Ascending aorta (tissue), 2 donors: ENCODE results near the gene CYSRT1. TPM values are rescaled to one million over a fixed set of nuclear protein-coding genes. Genes with fewer than 3 reads are reported as not detected.

Experiments
- DNase-seq, 2 donors: peaks; one replicate each; pipeline ENCODE4 v3.0.0-alpha.2; 2019; ENCODE audit warnings: low spot score in 2 of 2
- H3K27ac ChIP-seq, 2 donors: fragments of 200-600 bp; sonication (generic); one replicate each; pipeline ENCODE4 v1.5.1; 2016 to 2017; ENCODE audit warnings: mild to moderate bottlenecking in 1 of 2
- H3K27me3 ChIP-seq: fragments of 200-600 bp; sonication (generic); one replicate; pipeline ENCODE4 v1.5.1; 2017
- H3K36me3 ChIP-seq, 2 donors: fragments of 200-600 bp; sonication (generic); one replicate each; pipeline ENCODE4 v1.5.1; 2016
- H3K4me1 ChIP-seq, 2 donors: fragments of 200-600 bp; sonication (generic); one replicate each; pipeline ENCODE4 v1.5.1; 2016 to 2017; ENCODE audit warnings: mild to moderate bottlenecking in 1 of 2
- H3K4me3 ChIP-seq, 2 donors: fragments of 200-600 bp; sonication (generic); one replicate each; pipeline ENCODE4 v1.5.1; 2016 to 2017; ENCODE audit warnings: mild to moderate bottlenecking in 1 of 2
- H3K9me3 ChIP-seq, 2 donors: fragments of 200-600 bp; sonication (generic); one replicate each; pipeline ENCODE4 v1.5.1; 2016
- intact Hi-C: fragments of 100-400 bp; cut with DNase I; formaldehyde crosslinking; loops from one replicate; pipeline ENCODE4 v1.15.1; 2023
- total RNA-seq: library from RNA; depleted of rRNA; stranded (reverse); fragments of >200 nt; gene quantifications from one replicate; pipeline ENCODE4 v1.1.0, GENCODE V29; 2016
- TF ChIP-seq, protein P1 (sequence below), 3 experiments: fragments of 200-600 bp in 2 of 3; fragments of 450-650 bp in 1 of 3; sonication (generic) in 2 of 3; IDR thresholded peaks; one replicate each; pipeline ENCODE4 v1.5.1; 2016 to 2019; ENCODE audit warnings: antibody characterized with exemption in 3 of 3, mild to moderate bottlenecking in 1 of 3, moderate library complexity in 1 of 3

Gene CYSRT1
- total RNA-seq, 1 donor from 2014 or later, result not detected

DNA sequence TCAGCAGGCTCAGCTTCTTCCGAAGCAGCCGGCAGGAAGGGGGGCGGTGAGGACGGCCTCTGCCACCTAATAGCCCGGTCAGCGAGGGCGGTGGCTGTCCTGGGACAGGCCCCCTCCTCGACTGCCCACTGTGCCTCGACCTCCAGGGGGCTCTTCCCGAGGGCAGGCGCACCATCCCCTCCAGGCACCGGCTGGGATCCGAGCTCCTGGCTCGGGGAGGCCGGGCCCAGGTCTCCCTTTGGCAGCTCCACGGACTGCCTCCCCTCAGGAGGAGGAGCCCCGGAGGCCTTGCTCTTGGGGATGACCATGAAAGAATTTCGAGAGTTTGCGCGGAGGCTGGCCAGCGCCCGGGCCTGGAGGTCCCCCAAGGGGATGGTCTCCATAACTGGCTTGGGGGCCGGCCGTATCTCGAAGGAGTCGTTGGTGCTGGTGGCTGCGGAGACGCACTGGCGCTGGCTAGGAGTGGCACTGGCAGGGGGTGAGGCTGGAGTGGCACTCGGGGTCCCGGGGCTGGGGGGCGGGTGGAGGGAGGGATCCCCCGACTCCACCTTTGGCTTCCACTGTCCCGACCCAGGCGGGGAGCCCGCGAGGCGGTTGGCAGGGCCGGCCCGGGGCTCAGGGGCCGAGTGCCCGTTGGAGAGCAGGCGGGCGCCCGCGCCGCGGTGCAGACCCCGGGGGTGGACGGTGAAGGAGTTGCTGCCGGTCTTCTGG is 25.4 kb upstream of the CYSRT1 start:
- no peak for DNase-seq

GRCh38 chr9:137200311-137201204 is 24.4 kb upstream of the CYSRT1 start, which contains the start of gene TPRN:
TSS of gene TPRN (minus strand) at chr9:137200741. CDS start at chr9:137200711, 30 bp downstream.
- H3K4me3 ChIP-seq, result peak within 1 kb of the TSS; percentile 77 to 80
- no peaks in the 10 kb centered on the region for H3K27me3 ChIP-seq
- peaks cover 20 to 45% of the 10 kb centered on the region in 2 donors for H3K4me1 ChIP-seq
- intact Hi-C loops, result loop anchor here (1.0 to 2.0 kb wide), 5 partner anchors 12 to 409 kb away; partner anchors contain the start of genes ANAPC2, SSNA1 and TMEM141
- H3K9me3 ChIP-seq, result no peaks in the 10 kb centered on the region
- peak within 1 kb of the TSS; percentile 73 to 75 for H3K27ac ChIP-seq
- H3K36me3 ChIP-seq, result no peaks in the 10 kb centered on the region
- TF ChIP-seq, protein P1, sequence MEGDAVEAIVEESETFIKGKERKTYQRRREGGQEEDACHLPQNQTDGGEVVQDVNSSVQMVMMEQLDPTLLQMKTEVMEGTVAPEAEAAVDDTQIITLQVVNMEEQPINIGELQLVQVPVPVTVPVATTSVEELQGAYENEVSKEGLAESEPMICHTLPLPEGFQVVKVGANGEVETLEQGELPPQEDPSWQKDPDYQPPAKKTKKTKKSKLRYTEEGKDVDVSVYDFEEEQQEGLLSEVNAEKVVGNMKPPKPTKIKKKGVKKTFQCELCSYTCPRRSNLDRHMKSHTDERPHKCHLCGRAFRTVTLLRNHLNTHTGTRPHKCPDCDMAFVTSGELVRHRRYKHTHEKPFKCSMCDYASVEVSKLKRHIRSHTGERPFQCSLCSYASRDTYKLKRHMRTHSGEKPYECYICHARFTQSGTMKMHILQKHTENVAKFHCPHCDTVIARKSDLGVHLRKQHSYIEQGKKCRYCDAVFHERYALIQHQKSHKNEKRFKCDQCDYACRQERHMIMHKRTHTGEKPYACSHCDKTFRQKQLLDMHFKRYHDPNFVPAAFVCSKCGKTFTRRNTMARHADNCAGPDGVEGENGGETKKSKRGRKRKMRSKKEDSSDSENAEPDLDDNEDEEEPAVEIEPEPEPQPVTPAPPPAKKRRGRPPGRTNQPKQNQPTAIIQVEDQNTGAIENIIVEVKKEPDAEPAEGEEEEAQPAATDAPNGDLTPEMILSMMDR (IDR thresholded peaks at IDR 0.05), result peak in 1 of 3 experiments; percentile 29
- DNase-seq, result peak; percentile 99 to 100

More for the DNA sequence above, 25.4 kb upstream of the CYSRT1 start:
- TF ChIP-seq, protein P1 (IDR thresholded peaks at IDR 0.05), result no peak
- Histone ChIP-seq H3K4me3 (peak overlapping the region; percentile 53 to 73), H3K36me3 (no peaks in the 10 kb centered on the region), H3K27ac (no peak overlapping the region), H3K27me3 (no peaks in the 10 kb centered on the region), H3K4me1 (peaks cover 17 to 41% of the 10 kb centered on the region in 2 donors), H3K9me3 (no peaks in the 10 kb centered on the region)
- intact Hi-C loops, result loop anchor here (1.0 to 2.0 kb wide), 5 partner anchors 11 to 408 kb away; partner anchors contain the start of genes ANAPC2, SSNA1 and TMEM141

GRCh38 chr9:137201205-137201868 is 23.6 kb upstream of the CYSRT1 start:
- intact Hi-C loops, result loop anchor here (2.0 kb wide), 1 partner anchor 67 kb away; no protein-coding TSS in a partner anchor
- Histone ChIP-seq H3K27me3 (no peaks in the 10 kb centered on the region), H3K36me3 (no peaks in the 10 kb centered on the region), H3K4me1 (peaks cover 28 to 48% of the 10 kb centered on the region in 2 donors), H3K9me3 (no peaks in the 10 kb centered on the region), H3K27ac (peak overlapping the region; percentile 73 to 75), H3K4me3 (peak overlapping the region; percentile 77 to 80)
- DNase-seq, result no peak
- TF ChIP-seq, protein P1 (IDR thresholded peaks at IDR 0.05), result no peak

- intact Hi-C loops, result no loop called here
- no peaks in the 10 kb centered on the region for H3K27me3 ChIP-seq
- no peaks in the 10 kb centered on the region for H3K9me3 ChIP-seq
- TF ChIP-seq, protein P1 (IDR thresholded peaks at IDR 0.05), result no peak
- DNase-seq, result no peak
- peaks cover 30 to 52% of the 10 kb centered on the region in 2 donors for H3K4me1 ChIP-seq
- H3K27ac ChIP-seq, result no peak overlapping the region
- no peak overlapping the region for H3K4me3 ChIP-seq
- no peaks in the 10 kb centered on the region for H3K36me3 ChIP-seq
Measured at GRCh38 chr9:137202966-137203365, 22.0 kb upstream of the CYSRT1 start.

- no peaks in the 10 kb centered on the region for H3K36me3 ChIP-seq
- no peaks in the 10 kb centered on the region for H3K27me3 ChIP-seq
- intact Hi-C loops, result loop anchor here (1.0 kb wide), 2 partner anchors 16 to 37 kb away; partner anchors contain the start of genes ANAPC2, SSNA1 and TUBB4B
- peak overlapping the region; percentile 77 to 83 for H3K27ac ChIP-seq
- DNase-seq, result no peak
- peak overlapping the region; percentile 80 to 100 for H3K4me3 ChIP-seq
- no peaks in the 10 kb centered on the region for H3K9me3 ChIP-seq
- TF ChIP-seq, protein P1 (IDR thresholded peaks at IDR 0.05), result no peak
- H3K4me1 ChIP-seq, result peaks cover 27 to 37% of the 10 kb centered on the region in 2 donors
Measured at GRCh38 chr9:137204731-137205125, 20.2 kb upstream of the CYSRT1 start.
